Tibial nerve (tissue), 4 donors: ENCODE measurements around the gene DUSP28.

Experiments used
- EP300 ChIP-seq, 2 donors: sonication (generic); formaldehyde crosslinking; IDR thresholded peaks; one replicate each; pipeline ENCODE4 v1.6.1; 2017; ENCODE audit warnings: antibody characterized with exemption in 2 of 2, mild to moderate bottlenecking in 1 of 2
- POLR2A ChIP-seq, 2 donors: fragments of 450-650 bp; IDR thresholded peaks; one replicate each; pipeline ENCODE4 v1.6.1; 2017; ENCODE audit warnings: antibody characterized with exemption in 2 of 2, mild to moderate bottlenecking in 2 of 2, moderate library complexity in 2 of 2
- TF ChIP-seq, protein P1 (sequence below), 5 experiments: fragments of 200-600 bp in 3 of 5; fragments of 450-650 bp in 2 of 5; sonication (generic) in 3 of 5; IDR thresholded peaks; one replicate each; pipeline ENCODE4 v1.5.1; 2016 to 2019; ENCODE audit warnings: antibody characterized with exemption in 5 of 5, mild to moderate bottlenecking in 3 of 5, moderate library complexity in 2 of 5

DNA sequence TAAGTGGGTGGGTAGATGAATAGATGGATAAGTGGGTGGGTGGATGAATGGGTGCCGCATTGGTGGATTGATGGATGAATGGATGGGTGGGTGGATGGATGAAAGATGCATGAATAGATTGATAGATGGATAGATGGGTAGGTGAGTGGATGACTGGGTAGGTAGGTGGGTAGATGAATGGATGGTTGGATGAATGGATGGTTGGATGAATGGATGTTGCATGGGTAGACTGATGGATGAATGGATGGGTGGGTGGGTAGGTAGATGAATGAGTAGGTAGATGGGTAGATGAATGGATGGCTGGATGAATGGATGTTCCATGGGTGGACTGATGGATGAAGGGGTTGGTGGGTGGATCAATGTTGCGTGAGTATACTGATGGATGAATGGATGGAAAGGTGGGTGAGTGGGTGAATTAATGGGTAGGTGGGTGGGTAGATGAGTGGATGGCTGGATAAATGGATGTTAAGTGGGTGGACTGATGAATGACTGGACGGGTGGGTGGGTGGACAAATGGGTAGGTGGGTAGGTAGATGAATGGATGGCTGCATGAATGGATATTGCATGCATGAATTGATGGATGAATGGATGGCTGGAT, 32.9 kb upstream of the DUSP28 start:
- TF ChIP-seq, protein P1, sequence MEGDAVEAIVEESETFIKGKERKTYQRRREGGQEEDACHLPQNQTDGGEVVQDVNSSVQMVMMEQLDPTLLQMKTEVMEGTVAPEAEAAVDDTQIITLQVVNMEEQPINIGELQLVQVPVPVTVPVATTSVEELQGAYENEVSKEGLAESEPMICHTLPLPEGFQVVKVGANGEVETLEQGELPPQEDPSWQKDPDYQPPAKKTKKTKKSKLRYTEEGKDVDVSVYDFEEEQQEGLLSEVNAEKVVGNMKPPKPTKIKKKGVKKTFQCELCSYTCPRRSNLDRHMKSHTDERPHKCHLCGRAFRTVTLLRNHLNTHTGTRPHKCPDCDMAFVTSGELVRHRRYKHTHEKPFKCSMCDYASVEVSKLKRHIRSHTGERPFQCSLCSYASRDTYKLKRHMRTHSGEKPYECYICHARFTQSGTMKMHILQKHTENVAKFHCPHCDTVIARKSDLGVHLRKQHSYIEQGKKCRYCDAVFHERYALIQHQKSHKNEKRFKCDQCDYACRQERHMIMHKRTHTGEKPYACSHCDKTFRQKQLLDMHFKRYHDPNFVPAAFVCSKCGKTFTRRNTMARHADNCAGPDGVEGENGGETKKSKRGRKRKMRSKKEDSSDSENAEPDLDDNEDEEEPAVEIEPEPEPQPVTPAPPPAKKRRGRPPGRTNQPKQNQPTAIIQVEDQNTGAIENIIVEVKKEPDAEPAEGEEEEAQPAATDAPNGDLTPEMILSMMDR (IDR thresholded peaks at IDR 0.05), result no peak
- TF ChIP-seq POLR2A (IDR thresholded peaks at IDR 0.05), result no peak
- no peak for TF ChIP-seq EP300 (IDR thresholded peaks at IDR 0.05)
